ENCODE data around the gene PHTF1. TPM values are rescaled to one million over a fixed set of nuclear protein-coding genes. Genes with fewer than 3 reads are reported as not detected.
A peak's percentile ranks its signal among the peaks of the same experiment; 100 is the strongest.
"Not testable (repeated sequence)": the region's sequence is repeated elsewhere in the genome, so short reads cannot be mapped to it uniquely, and the experiment has no call there.

The PHTF1 gene
- total RNA-seq, 1 donor from 2014 or later = 6.5 TPM

- no peak for DNase-seq (ENCODE audit: low spot score)
- no peak for ATAC-seq
Measured at GRCh38 chr1:113732802-113733201, 26.5 kb downstream of the PHTF1 start.

- ATAC-seq = no peak
- DNase-seq (ENCODE audit: low spot score) = no peak
Measured at GRCh38 chr1:113721010-113721409, 38.3 kb downstream of the PHTF1 start.

- DNase-seq (ENCODE audit: low spot score); ATAC-seq: not testable (repeated sequence)
Measured at GRCh38 chr1:113718621-113719020, 40.7 kb downstream of the PHTF1 start.

GRCh38 chr1:113717506-113717905 lies 41.8 kb downstream of the PHTF1 start:
- DNase-seq (ENCODE audit: low spot score); ATAC-seq: not testable (repeated sequence)

GRCh38 chr1:113714606-113715269 lies 44.5 kb downstream of the PHTF1 start:
- peak; percentile 22 for ATAC-seq
- DNase-seq (ENCODE audit: low spot score) = no peak

GRCh38 chr1:113701429-113701828 lies 57.9 kb downstream of the PHTF1 start:
- DNase-seq (ENCODE audit: low spot score) (no peak), ATAC-seq (no peak)

GRCh38 chr1:113694910-113695309 lies 64.4 kb downstream of the PHTF1 start:
- DNase-seq (ENCODE audit: low spot score) (no peak), ATAC-seq (no peak)

- no peak for ATAC-seq
- no peak for DNase-seq (ENCODE audit: low spot score)
Measured at GRCh38 chr1:113692824-113693431, 66.4 kb downstream of the PHTF1 start.

GRCh38 chr1:113692342-113692741 lies 66.9 kb downstream of the PHTF1 start:
- ATAC-seq = no peak
- no peak for DNase-seq (ENCODE audit: low spot score)

- DNase-seq (ENCODE audit: low spot score) (no peak), ATAC-seq (no peak)
Measured at GRCh38 chr1:113691184-113691583, 68.1 kb downstream of the PHTF1 start.

- ATAC-seq = no peak
- DNase-seq (ENCODE audit: low spot score) = no peak
Measured at GRCh38 chr1:113686891-113687618, 72.2 kb downstream of the PHTF1 start.

GRCh38 chr1:113684153-113684541 lies 75.1 kb downstream of the PHTF1 start:
- ATAC-seq (peak; percentile 39), DNase-seq (ENCODE audit: low spot score) (no peak)

- ATAC-seq (no peak), DNase-seq (ENCODE audit: low spot score) (no peak)
Measured at GRCh38 chr1:113683384-113684152, 75.7 kb downstream of the PHTF1 start.

- ATAC-seq = no peak
- DNase-seq (ENCODE audit: low spot score) = no peak
Measured at GRCh38 chr1:113681596-113682337, 77.5 kb downstream of the PHTF1 start.

GRCh38 chr1:113678159-113678469 lies 81.2 kb downstream of the PHTF1 start:
- ATAC-seq (no peak), DNase-seq (ENCODE audit: low spot score) (no peak)

- ATAC-seq (peak; percentile 95), DNase-seq (ENCODE audit: low spot score) (peak; percentile 79)
Measured at GRCh38 chr1:113677250-113678158, 81.8 kb downstream of the PHTF1 start.

- DNase-seq (ENCODE audit: low spot score) (no peak), ATAC-seq (no peak)
Measured at GRCh38 chr1:113676524-113676923, 82.8 kb downstream of the PHTF1 start.

GRCh38 chr1:113675302-113675701 lies 84.0 kb downstream of the PHTF1 start:
- DNase-seq (ENCODE audit: low spot score) (no peak), ATAC-seq (no peak)

GRCh38 chr1:113674591-113674990 lies 84.7 kb downstream of the PHTF1 start:
- ATAC-seq = no peak
- DNase-seq (ENCODE audit: low spot score) = no peak

- no peak for DNase-seq (ENCODE audit: low spot score)
- ATAC-seq = no peak
Measured at GRCh38 chr1:113672491-113672890, 86.8 kb downstream of the PHTF1 start.
